ENCODE data around the gene HRH2.

Gene HRH2

DNA sequence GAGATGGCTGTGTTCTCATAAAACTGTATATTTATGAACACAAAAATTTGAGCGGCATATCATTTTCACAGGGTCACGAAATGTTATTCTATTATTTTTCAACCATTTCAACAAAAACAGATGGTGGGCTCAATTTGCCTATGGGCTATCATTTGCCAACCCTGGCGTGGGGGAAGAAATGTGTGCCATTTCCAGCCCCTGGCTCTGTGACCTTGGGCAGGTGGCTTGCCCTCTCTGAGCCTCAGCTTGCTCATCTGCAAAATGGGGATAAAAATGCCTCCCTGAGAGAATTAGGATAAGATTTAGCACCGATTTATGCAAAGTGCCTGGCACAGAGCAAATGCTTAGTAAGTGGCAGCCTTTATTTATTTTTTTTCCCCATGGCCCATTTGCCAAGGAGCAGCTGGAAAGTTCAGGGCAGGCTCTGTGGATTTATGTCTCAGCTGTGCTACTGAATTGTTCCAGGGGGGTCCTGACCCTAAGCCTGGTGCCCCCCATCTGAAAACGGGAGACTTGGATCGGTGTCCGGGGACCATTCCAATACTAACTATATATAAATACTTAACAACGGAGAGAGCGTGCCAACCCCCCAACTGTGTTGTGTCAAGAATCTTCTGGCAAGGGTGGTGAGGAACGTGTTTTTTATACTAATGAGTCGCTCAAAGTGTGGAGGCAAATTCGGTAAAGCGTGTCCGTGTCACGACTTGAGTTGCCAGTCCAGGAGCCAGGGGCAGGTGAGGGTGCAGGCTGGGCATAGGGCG is 34.5 kb downstream of the HRH2 start:
- DNase-seq (ENCODE audit: low read depth) = no peak

- no peak for DNase-seq (ENCODE audit: low read depth)
These were observed 35.3 kb downstream of the HRH2 start for GRCh38 chr5:175692996-175693710.

- DNase-seq (ENCODE audit: low read depth) = no peak
These were observed 35.9 kb downstream of the HRH2 start for GRCh38 chr5:175693741-175694140.

GRCh38 chr5:175694371-175695160 is 36.7 kb downstream of the HRH2 start:
- DNase-seq (ENCODE audit: low read depth) = no peak

DNA sequence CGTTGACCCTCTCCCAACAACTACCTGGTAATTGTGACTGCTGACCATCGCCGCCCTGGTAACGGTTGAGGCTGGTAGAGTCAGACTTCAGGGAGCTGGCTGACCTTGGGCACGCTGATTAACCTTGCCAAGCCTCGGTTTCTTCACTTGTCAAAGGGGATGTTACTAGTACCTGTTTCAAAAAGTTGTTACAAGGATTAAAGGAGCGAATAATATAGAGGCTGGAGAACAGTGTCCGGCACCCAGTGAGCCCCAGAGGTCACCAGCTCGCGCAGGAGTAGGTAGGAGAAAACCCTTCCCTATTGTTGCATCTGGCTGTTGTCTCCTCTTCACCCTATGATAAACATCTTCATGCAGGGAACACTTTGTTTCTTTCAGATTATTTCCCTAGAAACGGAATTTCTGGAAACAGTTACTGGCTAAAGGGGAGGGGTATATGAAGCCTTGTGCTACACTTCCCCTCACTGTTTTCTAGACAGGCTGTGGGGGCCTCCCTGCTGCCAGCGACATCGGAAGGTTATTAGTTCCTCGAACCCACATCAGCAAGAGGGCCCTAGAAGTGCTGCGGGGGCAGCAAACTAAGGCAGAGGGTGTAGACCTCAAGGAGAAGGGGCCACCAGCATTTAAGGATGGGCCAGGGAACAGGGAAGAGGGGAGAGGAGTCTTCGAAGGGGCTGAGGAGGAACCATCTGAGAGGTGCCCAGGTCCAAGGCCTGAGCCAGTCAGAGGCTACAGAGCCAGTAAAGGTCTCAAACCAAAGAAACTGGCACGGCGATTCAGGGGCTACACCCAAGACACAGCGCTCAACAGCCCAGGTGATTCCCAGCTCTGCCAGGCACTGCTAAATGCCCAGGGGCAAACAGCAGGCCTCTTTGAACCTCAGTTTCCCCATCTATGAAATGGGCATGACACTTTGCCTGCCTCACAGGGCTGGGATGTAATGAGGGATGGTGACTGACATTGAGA is 37.6 kb downstream of the HRH2 start:
- no peak for DNase-seq (ENCODE audit: low read depth)

GRCh38 chr5:175696139-175696854 is 38.4 kb downstream of the HRH2 start:
- DNase-seq (ENCODE audit: low read depth) = no peak

DNA sequence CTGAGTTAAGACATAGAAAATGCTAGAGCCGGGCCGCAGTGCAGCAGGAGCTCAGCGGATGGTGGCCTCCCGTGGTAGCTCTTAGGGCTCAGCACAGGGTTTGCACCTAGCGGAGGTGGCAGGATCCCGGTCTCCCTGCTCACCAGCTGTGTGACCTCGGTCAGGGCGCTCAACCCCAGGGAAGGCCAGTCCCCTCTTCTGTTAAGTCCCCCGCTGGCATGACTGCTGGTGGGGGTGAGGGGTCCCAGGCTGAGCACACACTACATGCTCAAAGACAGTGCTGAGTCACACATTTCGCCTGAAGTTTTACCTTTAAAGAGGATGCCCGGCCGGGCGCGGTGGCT is 39.0 kb downstream of the HRH2 start:
- no peak for DNase-seq (ENCODE audit: low read depth)

GRCh38 chr5:175697846-175698245 is 40.0 kb downstream of the HRH2 start:
- no peak for DNase-seq (ENCODE audit: low read depth)

- DNase-seq (ENCODE audit: low read depth) = no peak
These were observed 40.7 kb downstream of the HRH2 start for GRCh38 chr5:175698401-175699115.

DNA sequence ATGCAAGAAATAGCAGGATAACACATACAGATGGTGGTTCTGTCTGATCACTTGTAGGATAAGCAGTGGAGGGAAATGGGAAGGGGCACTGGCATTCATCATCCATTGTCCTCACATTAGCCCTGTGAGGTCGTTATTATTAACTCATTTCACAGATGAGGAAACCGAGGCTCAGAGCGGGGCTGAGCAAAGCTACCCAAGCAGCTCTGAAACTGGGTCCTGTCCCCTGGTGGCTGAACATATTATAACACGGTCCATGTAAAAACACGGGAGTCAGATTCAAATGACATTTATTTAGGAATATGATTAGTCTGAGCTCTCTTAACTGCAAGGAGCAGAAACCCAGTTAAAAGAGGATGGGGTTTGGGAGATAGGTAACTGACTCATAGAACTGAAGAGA is 43.1 kb downstream of the HRH2 start:
- DNase-seq (ENCODE audit: low read depth) = no peak

DNA sequence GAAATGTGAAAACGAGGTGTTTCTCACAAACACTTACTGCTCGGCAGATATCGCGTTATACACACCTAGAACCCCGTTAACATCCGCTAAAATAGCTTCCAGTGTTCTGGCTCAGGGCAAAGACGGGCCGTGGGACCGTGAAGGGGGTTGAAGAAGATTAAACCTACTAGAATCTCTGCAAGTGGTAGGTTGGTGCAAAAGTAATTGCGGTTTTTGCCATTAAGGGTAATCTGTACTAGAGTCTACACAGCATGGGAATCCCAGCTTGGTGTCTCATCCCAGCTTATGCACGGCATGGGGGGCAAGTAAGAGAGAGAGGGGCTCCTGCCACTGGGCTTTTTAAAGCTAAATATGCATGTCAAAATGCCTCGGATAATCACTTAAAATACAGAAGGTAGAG is 43.9 kb downstream of the HRH2 start:
- DNase-seq (ENCODE audit: low read depth) = no peak

DNA sequence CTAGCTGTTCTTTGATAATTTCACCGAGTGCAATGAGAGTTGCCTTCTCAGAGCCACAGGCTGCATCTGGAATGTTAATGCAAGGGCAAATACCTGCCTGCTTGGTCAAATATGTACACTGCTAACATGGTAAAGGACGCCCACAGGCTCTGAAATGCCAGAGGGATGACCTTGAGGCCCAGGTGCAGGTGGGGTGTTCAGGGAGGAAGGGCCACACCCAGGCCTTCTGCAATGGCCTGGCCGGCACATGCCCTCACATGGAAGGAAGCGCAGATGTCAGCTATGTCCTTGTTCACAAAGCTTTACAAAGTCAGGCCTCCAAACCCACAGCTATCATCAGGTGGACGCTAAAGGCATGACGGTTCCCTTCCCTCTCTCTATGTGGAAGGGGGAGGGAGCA is 48.6 kb downstream of the HRH2 start:
- no peak for DNase-seq (ENCODE audit: low read depth)

DNA sequence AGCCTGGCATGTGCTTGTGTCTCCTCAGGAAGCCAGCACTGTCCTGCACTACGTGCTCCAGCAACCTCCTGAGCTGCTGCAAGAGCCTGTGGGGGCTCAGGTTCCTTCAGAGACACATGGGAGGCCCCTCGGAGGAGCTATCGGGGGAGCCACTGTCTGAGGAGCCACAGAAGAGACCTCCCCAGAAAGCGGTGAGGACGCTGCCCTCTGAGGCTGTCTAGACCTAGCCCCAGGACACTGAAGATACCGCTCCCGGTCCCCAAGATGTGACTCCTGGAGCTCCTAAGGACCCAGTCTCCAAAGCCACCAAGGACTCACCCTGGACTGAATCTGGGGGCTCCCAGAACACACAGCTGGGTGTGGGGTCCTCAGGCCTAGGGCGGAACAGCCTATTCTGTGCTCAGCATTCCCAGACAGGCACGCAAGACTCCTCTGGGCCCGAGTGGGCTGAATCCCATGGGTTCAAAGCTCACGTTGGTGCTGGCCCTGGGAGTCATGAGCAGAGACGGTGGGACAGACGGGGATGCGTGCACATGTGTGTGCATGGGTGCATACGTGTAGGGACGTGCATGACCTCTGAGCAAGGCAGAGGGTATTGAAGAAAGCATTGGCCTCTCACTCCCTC is 50.0 kb downstream of the HRH2 start:
- no peak for DNase-seq (ENCODE audit: low read depth)

- no peak for DNase-seq (ENCODE audit: low read depth)
These were observed 51.5 kb downstream of the HRH2 start for GRCh38 chr5:175709276-175709781.

DNA sequence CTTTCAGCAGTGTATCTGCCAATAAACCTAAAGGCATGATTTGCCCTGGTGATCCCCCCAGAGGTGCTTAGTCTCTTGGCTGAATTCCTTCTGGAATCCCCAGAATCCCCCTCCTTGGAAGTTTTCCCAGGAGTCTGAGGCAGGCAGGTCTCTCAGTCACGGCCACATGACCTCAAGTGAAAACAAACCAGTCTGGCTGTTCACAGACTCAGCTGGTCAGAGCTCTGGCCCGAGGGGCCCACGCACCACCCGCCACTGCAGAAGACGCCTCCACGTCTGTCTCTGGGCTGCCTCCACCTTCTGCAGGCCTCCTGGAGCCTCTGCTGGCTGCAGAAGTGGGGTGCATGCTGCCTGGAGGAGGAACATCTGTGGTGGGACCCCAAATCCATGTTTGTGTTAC is 52.5 kb downstream of the HRH2 start:
- DNase-seq (ENCODE audit: low read depth) = no peak

GRCh38 chr5:175711031-175711430 is 53.2 kb downstream of the HRH2 start:
- no peak for DNase-seq (ENCODE audit: low read depth)

DNA sequence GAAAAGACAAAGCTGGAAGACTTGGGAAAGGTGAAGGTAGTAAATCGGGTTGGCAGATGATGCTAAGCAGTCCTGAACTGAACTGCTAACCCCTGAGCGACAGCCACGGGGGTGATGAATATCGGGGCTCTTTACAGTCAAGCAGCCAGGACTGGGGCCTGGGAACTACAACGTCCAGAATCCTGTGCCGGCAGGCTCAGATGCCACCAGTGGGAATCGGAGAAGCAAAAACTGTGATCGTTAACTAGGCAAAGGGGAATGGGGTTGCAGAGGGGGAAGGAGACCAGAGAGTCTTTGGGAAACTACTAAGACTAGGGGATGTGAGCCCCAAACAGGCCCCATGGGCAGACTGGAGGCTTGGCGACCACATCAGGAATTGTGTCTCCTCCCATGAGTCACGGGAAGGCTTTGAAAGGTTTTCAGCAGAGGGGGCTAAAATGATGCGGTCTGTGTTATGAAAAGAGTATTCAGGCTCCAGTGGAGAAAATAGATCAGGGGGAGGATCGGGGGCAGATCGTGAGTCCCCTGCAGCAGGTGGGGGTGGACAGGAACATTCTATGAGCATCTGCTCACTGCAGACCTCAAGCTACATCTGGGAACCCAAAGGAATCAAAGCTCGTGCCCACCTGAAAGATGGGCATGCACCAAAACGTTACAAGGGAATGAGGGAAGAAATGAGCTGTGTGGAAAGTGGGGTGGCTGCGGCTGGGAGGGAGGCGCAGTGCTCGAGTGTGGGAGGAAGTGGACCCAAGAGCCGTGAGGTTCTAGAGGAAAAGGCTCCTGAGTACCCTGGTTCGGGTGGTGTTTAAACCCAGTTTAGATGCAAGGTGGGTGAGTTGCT is 53.8 kb downstream of the HRH2 start:
- DNase-seq (ENCODE audit: low read depth) = no peak

GRCh38 chr5:175712313-175712680 is 54.4 kb downstream of the HRH2 start:
- DNase-seq (ENCODE audit: low read depth) = no peak

DNA sequence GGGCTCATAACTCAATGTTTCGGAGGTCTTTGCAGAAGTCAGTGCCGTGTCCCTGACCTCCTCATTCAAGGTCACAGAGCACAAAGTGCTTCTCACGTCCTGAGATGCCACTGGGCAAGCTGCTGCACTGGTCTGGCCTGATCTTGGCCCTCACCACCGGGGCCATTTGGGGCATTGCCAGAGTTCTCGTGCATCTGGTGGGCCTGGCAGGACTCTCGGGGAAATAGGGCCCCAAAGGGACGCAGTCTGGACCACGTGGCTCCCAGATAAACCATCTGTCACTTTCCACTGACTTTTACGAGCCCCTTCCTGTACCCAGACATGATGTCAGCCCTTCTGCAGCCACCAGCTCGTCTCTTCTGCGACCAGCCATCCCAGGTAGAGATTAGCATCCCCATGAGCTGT is 54.8 kb downstream of the HRH2 start:
- no peak for DNase-seq (ENCODE audit: low read depth)

All from stromal cell of bone marrow (primary cell).